K562 (cell line): Measurements from ENCODE around the gene ASS1. TPM values are rescaled to one million over a fixed set of nuclear protein-coding genes. Genes with fewer than 3 reads are reported as not detected.

ENCODE experiments used
- BACH1 ChIP-seq: fragments of 200-800 bp; sonication (Bioruptor generic); IDR thresholded peaks from 2 replicates; pipeline ENCODE4 v1.6.1; 2016; ENCODE audit warnings: missing genetic modification characterization, missing compliant biosample characterization
- NRF1 ChIP-seq, 2 experiments: fragments of 450-650 bp; IDR thresholded peaks in 1 of 2; conservative IDR thresholded peaks in 1 of 2; 2 replicates each; pipeline ENCODE4 v1.6.1; 2014; ENCODE audit warnings: mild to moderate bottlenecking in 2 of 2
- POLR2AphosphoS5 ChIP-seq: IDR thresholded peaks from 2 replicates; pipeline ENCODE4 v1.6.1; 2011; ENCODE audit warnings: mild to moderate bottlenecking, low read depth, low read length, moderate library complexity; ENCODE audit not compliant: control insufficient read depth, insufficient read depth
- POU5F1 ChIP-seq: fragments of 150-350 bp; IDR thresholded peaks from 2 replicates; pipeline ENCODE4 v1.6.1; 2014; ENCODE audit warnings: borderline replicate concordance, low read length, low read depth, mild to moderate bottlenecking; ENCODE audit not compliant: partially characterized antibody
- SMARCA4 ChIP-seq: fragments of 450-650 bp; IDR thresholded peaks from 2 replicates; pipeline ENCODE4 v1.6.1; 2016
- TCFL5 ChIP-seq: fragments of 250-450 bp; sonication (Bioruptor Pico); conservative IDR thresholded peaks from 2 replicates; pipeline ENCODE4 v1.6.1; 2021; ENCODE audit warnings: mild to moderate bottlenecking, moderate library complexity, matching md5 sums
- ZBTB43 ChIP-seq: sonication (generic); formaldehyde crosslinking; IDR thresholded peaks from 2 replicates; pipeline ENCODE4 v1.8.0; 2023; ENCODE audit warnings: mild to moderate bottlenecking, missing genetic modification reagents
- ZBTB7A ChIP-seq: IDR thresholded peaks from 2 replicates; pipeline ENCODE4 v1.6.1; 2011; ENCODE audit warnings: low read depth, mild to moderate bottlenecking, low read length, moderate library complexity, borderline replicate concordance; ENCODE audit not compliant: control insufficient read depth
- ZNF445 ChIP-seq: fragments of 250-450 bp; sonication (Bioruptor Pico); IDR thresholded peaks from 2 replicates; pipeline ENCODE4 v1.4.0; 2020; ENCODE audit warnings: low read depth, mild to moderate bottlenecking, moderate library complexity
- polyA plus RNA-seq, 8 experiments: library from polyadenylated mRNA; depleted of rRNA in 4 of 8; stranded (reverse) in 5 of 8; unstranded in 3 of 8; fragments of >200 nt; fragmentation: Nextera tagmentation in 2 of 8; fragmentation: Illumina TruSeq in 1 of 8; extraction: Ambion mirVana in 2 of 8; extraction: Trizol in 1 of 8; gene quantifications; 2 replicates each; pipeline versions ENCODE4 v1.2.1 to v1.2.3, GENCODE V29; 2011 to 2014; ENCODE audit warnings: inconsistent platforms in 1 of 8, missing spikeins in 1 of 8
- total RNA-seq, 7 experiments: library from RNA; depleted of rRNA in 6 of 7; stranded (reverse); fragments of >200 nt in 6 of 7; fragmentation: Illumina TruSeq in 2 of 7; extraction: Trizol in 2 of 7; gene quantifications; 2 replicates each; pipeline versions ENCODE4 v1.2.1 to v1.2.3, GENCODE V29; 2011 to 2021; ENCODE audit warnings: low replicate concordance in 1 of 7
- TF ChIP-seq, protein P1 (sequence below): sonication (generic); formaldehyde crosslinking; IDR thresholded peaks from 2 replicates; pipeline ENCODE4 v1.8.1; 2023; ENCODE audit warnings: mild to moderate bottlenecking, missing genetic modification reagents
- TF ChIP-seq, protein P2 (sequence below): IDR thresholded peaks from 2 replicates; pipeline ENCODE4 v1.6.1; 2011; ENCODE audit warnings: borderline replicate concordance, low read depth, mild to moderate bottlenecking, moderate library complexity, low read length; ENCODE audit not compliant: insufficient read depth, poor library complexity, severe bottlenecking
- TF ChIP-seq, protein P3 (sequence below), 2 experiments: fragments of 450-650 bp; IDR thresholded peaks; 2 replicates each; pipeline ENCODE4 v1.6.1; 2016; ENCODE audit warnings: mild to moderate bottlenecking in 2 of 2, borderline replicate concordance in 1 of 2, low read depth in 1 of 2, moderate library complexity in 1 of 2

ASS1 gene
- total and polyA plus RNA-seq, 9 of the 15 experiments (the other 6 are each of a cell fraction or from before 2014, with no cell fraction given): 1.5 to 5.7 (median 3.7) TPM

DNA sequence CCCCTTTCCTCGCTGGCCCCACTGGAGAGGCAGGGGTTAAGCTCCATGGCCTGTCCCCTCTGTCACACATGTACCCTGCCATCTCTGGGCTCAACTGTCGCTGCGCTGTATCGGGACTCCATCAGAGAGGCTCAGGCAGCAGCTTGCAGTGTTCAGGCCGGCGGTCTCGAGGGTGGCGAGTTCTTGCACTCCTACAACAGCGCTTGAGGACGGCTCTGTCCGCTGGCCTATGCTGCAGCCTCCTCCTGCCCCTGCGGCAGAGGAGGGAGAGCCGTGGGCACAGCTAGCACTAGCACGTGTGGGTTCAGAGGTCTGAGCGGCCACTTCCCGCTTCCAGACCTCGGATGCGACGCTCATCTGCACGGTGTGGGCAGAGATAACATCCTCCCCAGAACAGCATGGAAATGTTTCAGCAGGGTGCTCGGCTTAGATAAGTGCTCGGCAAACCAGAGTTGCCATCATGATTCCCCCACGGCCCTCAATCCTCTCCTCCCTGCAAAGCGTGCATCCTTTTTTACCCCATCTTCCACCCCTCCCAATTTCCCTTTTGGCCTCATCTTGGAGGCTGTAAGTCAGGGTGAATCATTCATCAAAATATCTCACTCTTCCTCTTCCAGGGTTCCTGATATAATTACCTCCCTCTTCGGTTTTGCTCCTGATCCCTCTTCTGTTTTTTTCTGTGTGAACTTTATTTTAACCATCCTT is 92.7 kb downstream of the ASS1 start (continued):
- peak; percentile 34; the same call in 1 of the 2 replicates for TF ChIP-seq ZBTB43 (CRISPR knock-in tag)
- TF ChIP-seq, protein P1, sequence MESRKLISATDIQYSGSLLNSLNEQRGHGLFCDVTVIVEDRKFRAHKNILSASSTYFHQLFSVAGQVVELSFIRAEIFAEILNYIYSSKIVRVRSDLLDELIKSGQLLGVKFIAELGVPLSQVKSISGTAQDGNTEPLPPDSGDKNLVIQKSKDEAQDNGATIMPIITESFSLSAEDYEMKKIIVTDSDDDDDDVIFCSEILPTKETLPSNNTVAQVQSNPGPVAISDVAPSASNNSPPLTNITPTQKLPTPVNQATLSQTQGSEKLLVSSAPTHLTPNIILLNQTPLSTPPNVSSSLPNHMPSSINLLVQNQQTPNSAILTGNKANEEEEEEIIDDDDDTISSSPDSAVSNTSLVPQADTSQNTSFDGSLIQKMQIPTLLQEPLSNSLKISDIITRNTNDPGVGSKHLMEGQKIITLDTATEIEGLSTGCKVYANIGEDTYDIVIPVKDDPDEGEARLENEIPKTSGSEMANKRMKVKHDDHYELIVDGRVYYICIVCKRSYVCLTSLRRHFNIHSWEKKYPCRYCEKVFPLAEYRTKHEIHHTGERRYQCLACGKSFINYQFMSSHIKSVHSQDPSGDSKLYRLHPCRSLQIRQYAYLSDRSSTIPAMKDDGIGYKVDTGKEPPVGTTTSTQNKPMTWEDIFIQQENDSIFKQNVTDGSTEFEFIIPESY (CRISPR knock-in tag): peak; percentile 67
- no peak for TF ChIP-seq ZBTB7A
- TF ChIP-seq POU5F1: no peak
- no peak for TF ChIP-seq BACH1
- TF ChIP-seq POLR2AphosphoS5: peak; percentile 96
- no peak for TF ChIP-seq ZNF445 (CRISPR knock-in tag)
- TF ChIP-seq, protein P2, sequence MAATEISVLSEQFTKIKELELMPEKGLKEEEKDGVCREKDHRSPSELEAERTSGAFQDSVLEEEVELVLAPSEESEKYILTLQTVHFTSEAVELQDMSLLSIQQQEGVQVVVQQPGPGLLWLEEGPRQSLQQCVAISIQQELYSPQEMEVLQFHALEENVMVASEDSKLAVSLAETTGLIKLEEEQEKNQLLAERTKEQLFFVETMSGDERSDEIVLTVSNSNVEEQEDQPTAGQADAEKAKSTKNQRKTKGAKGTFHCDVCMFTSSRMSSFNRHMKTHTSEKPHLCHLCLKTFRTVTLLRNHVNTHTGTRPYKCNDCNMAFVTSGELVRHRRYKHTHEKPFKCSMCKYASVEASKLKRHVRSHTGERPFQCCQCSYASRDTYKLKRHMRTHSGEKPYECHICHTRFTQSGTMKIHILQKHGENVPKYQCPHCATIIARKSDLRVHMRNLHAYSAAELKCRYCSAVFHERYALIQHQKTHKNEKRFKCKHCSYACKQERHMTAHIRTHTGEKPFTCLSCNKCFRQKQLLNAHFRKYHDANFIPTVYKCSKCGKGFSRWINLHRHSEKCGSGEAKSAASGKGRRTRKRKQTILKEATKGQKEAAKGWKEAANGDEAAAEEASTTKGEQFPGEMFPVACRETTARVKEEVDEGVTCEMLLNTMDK: no peak
- peak in 1 of 2 experiments; percentile 23; a peak in 2 of 4 replicates for TF ChIP-seq NRF1 (conservative IDR thresholded peaks at IDR 0.05 in 1 of 2, IDR thresholded peaks at IDR 0.05 in 1 of 2)
- TF ChIP-seq, protein P3, sequence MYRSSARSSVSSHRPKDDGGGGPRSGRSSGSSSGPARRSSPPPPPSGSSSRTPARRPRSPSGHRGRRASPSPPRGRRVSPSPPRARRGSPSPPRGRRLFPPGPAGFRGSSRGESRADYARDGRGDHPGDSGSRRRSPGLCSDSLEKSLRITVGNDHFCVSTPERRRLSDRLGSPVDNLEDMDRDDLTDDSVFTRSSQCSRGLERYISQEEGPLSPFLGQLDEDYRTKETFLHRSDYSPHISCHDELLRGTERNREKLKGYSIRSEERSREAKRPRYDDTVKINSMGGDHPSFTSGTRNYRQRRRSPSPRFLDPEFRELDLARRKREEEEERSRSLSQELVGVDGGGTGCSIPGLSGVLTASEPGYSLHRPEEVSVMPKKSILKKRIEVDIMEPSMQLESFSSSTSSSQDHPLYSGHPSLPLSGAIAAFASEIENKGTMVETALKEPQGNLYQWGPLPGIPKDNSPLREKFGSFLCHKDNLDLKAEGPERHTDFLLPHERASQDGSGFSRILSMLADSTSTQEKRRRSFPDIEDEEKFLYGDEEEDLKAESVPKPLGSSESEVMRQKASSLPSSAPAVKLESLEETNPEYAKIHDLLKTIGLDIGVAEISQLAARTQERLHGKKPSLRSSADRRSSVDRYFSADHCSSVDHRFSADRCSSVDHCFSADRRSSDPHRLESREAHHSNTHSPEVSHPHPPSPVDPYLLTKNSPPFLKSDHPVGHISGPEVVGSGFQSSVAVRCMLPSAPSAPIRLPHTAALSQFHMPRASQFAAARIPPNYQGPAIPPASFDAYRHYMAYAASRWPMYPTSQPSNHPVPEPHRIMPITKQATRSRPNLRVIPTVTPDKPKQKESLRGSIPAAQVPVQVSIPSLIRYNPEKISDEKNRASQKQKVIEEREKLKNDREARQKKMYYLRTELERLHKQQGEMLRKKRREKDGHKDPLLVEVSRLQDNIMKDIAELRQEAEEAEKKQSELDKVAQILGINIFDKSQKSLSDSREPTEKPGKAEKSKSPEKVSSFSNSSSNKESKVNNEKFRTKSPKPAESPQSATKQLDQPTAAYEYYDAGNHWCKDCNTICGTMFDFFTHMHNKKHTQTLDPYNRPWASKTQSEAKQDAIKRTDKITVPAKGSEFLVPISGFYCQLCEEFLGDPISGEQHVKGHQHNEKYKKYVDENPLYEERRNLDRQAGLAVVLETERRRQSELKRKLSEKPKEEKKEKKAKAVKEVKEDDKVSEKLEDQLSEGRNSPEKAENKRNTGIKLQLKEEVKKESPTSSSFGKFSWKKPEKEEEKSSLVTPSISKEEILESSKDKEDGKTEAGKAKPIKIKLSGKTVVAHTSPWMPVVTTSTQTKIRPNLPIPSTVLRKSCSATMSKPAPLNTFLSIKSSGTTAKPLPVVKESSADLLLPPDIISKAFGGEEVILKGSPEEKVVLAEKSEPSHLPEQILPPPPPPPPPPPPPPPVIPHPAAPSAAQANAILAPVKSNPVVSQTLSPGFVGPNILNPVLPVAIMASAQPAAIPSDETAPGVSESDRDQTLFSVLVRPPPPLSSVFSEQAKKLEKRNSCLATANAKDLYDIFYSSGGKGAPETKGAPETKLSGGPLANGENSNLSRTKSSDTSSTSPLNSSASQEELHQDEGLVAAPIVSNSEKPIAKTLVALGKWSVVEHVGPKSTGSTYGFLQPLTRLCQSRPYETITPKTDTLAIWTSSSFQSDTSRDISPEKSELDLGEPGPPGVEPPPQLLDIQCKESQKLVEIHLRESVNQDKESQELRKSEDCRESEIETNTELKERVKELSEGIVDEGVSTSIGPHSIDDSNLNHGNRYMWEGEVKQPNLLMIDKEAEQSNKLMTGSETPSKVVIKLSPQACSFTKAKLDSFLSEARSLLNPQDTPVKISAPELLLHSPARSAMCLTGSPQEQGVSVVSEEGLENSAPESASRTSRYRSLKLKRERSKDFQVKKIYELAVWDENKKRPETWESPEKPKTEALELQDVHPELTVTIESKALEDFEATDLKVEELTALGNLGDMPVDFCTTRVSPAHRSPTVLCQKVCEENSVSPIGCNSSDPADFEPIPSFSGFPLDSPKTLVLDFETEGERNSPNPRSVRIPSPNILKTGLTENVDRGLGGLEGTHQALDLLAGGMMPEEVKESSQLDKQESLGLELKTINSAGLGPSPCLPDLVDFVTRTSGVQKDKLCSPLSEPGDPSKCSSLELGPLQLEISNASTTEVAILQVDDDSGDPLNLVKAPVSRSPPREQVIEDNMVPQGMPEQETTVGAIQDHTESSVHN (IDR thresholded peaks at IDR 0.05; ENCODE audit: borderline replicate concordance in 1 of 2, low read depth in 1 of 2): peak in 1 of 2 experiments; percentile 27; a peak in 1 of 4 replicates
- TF ChIP-seq TCFL5 (CRISPR knock-in tag): no peak
- peak; percentile 98 for TF ChIP-seq SMARCA4
